K562 (cell line): ENCODE measurements around the gene IL20RB. TPM values are rescaled to one million over a fixed set of nuclear protein-coding genes. Genes with fewer than 3 reads are reported as not detected.
"Not testable (repeated sequence)": the region's sequence is repeated elsewhere in the genome, so short reads cannot be mapped to it uniquely, and the experiment has no call there.

ENCODE experiments used
- ATAC-seq: fragments of 200-7000 bp; cut with Tn5 transposase; 3 replicates; pipeline ENCODE4 v1.9.1; 2020; ENCODE audit warnings: moderate library complexity
- BruUV-seq: library from RNA; stranded (reverse); fragments of 400-500 nt; replicated peaks from 2 replicates; lab custom pipeline; 2021; lab: Mats Ljungman, UMichigan
- CTCF ChIA-PET: fragments of 300-600 bp; formaldehyde crosslinking; extraction: SDS; loops from one replicate; lab custom pipeline; 2021; ENCODE audit warnings: low intra/inter-chr PET ratio; lab: Yijun Ruan, JAX
- POLR2A ChIA-PET: fragments of 300-600, 350-650 bp; sonication (Branson Sonifier 250); formaldehyde crosslinking; extraction: SDS; loops from one replicate; lab custom pipeline; 2021; ENCODE audit warnings: antibody characterized with exemption, inconsistent platforms; lab: Yijun Ruan, JAX
- DNase-seq, 4 experiments: peaks; one replicate each; pipeline versions ENCODE4 v3.0.0 to v3.0.0-alpha.2; 2011 to 2018; ENCODE audit warnings: low spot score in 3 of 4, mixed read lengths in 3 of 4; ENCODE audit errors: extremely low read depth in 1 of 4
- FAIRE-seq: peaks from 2 replicates; lab custom pipeline; 2011; peaks lifted over from hg19 to GRCh38; lab: Jason Lieb, UNC
- H2AFZ ChIP-seq: 2 replicates; pipeline ENCODE4 v1.6.0; 2011; ENCODE audit warnings: low read depth, low read length, control low read depth, inconsistent platforms
- H3K27ac ChIP-seq: fragments of 200-600 bp; 3 replicates; pipeline ENCODE4 v1.8.0; 2011; ENCODE audit warnings: low read depth, mild to moderate bottlenecking, control low read depth, inconsistent platforms, low read length, moderate library complexity, mixed read lengths; ENCODE audit errors: extremely low read depth
- H3K27me3 ChIP-seq, 2 experiments: fragments of 300-600 bp in 1 of 2; 2 replicates in 1 of 2; 3 replicates in 1 of 2; pipeline versions ENCODE4 v1.6.0 to v1.8.0; 2011; ENCODE audit warnings: inconsistent platforms in 2 of 2, low read length in 2 of 2, mild to moderate bottlenecking in 1 of 2, mixed read lengths in 1 of 2, moderate library complexity in 1 of 2; ENCODE audit not compliant: control insufficient read depth in 2 of 2, insufficient read depth in 2 of 2
- H3K36me3 ChIP-seq: fragments of 300-600 bp; 3 replicates; pipeline ENCODE4 v1.8.0; 2011; ENCODE audit warnings: mild to moderate bottlenecking, low read length, inconsistent platforms; ENCODE audit not compliant: control insufficient read depth, insufficient read depth
- H3K4me1 ChIP-seq, 2 experiments: fragments of 200-600 bp in 1 of 2; replicated peaks in 1 of 2; 2 replicates in 1 of 2; 3 replicates in 1 of 2; pipeline versions ENCODE4 v1.5.1 to v1.8.0; 2011; ENCODE audit warnings: inconsistent platforms in 2 of 2, low read length in 2 of 2, mild to moderate bottlenecking in 1 of 2, mixed read lengths in 1 of 2, moderate library complexity in 1 of 2; ENCODE audit not compliant: control insufficient read depth in 2 of 2, insufficient read depth in 2 of 2
- H3K4me2 ChIP-seq: 2 replicates; pipeline ENCODE4 v1.6.1; 2011; ENCODE audit warnings: low read length, control low read depth, inconsistent platforms, mixed read lengths; ENCODE audit not compliant: insufficient read depth
- H3K4me3 ChIP-seq: fragments of 200-600 bp; sonication (generic), shearing (Covaris generic); 2 replicates; pipeline ENCODE4 v1.5.1; 2016; ENCODE audit warnings: control low read depth, inconsistent platforms
- H3K79me2 ChIP-seq: fragments of 200-600 bp; 3 replicates; pipeline ENCODE4 v1.8.0; 2011; ENCODE audit warnings: low read length, inconsistent platforms; ENCODE audit not compliant: control insufficient read depth, insufficient read depth
- H3K9ac ChIP-seq, 2 experiments: 2 replicates each; pipeline versions ENCODE4 v1.6.0 to v1.6.1; 2011; ENCODE audit warnings: low read depth in 2 of 2, low read length in 2 of 2, control low read depth in 1 of 2, inconsistent platforms in 1 of 2, mild to moderate bottlenecking in 1 of 2, mixed read lengths in 1 of 2; ENCODE audit not compliant: insufficient read depth in 1 of 2
- H3K9me1 ChIP-seq: one replicate; pipeline ENCODE4 v1.6.0; 2011; ENCODE audit warnings: inconsistent platforms, mild to moderate bottlenecking, low read length, moderate library complexity; ENCODE audit not compliant: control insufficient read depth, insufficient read depth
- H3K9me3 ChIP-seq: replicated peaks from 2 replicates; pipeline ENCODE4 v1.5.1; 2011; ENCODE audit warnings: low read depth, low read length, inconsistent platforms; ENCODE audit not compliant: control insufficient read depth, insufficient read depth
- H4K20me1 ChIP-seq: replicated peaks from 2 replicates; pipeline ENCODE4 v1.6.1; 2011; ENCODE audit warnings: low read length, inconsistent platforms, mixed read lengths; ENCODE audit not compliant: control insufficient read depth, insufficient read depth
- BRF1 ChIP-seq: IDR thresholded peaks from 3 replicates; pipeline ENCODE4 v1.6.1; 2011; ENCODE audit warnings: borderline replicate concordance, mild to moderate bottlenecking; ENCODE audit not compliant: insufficient read length; ENCODE audit errors: extremely low read depth
- CBFA2T3 ChIP-seq: fragments of 450-650 bp; IDR thresholded peaks from 2 replicates; pipeline ENCODE4 v1.6.1; 2017
- POLR2H ChIP-seq: IDR thresholded peaks from 2 replicates; pipeline ENCODE4 v1.6.1; 2016; ENCODE audit warnings: missing genetic modification characterization, low read depth, mild to moderate bottlenecking, control low read depth, missing compliant biosample characterization, moderate library complexity
- PPARD ChIP-seq: fragments of 250-450 bp; sonication (Bioruptor Pico); IDR thresholded peaks from 2 replicates; pipeline ENCODE4 v1.8.0; 2022; ENCODE audit warnings: inconsistent platforms, mild to moderate bottlenecking, moderate library complexity
- SREBF1 ChIP-seq: fragments of 150-350 bp; IDR thresholded peaks from 2 replicates; pipeline ENCODE4 v1.6.1; 2014; ENCODE audit warnings: antibody characterized with exemption, low read depth, low read length, borderline replicate concordance
- ZBTB49 ChIP-seq: sonication (generic); formaldehyde crosslinking; IDR thresholded peaks from 2 replicates; pipeline ENCODE4 v1.8.0; 2022; ENCODE audit warnings: missing genetic modification reagents, mild to moderate bottlenecking, borderline replicate concordance
- ZSCAN29 ChIP-seq: fragments of 450-650 bp; IDR thresholded peaks from 2 replicates; pipeline ENCODE4 v1.6.1; 2017
- WGBS: fragments of 100-300 bp; shearing (Covaris generic); methylation state at CpG from one replicate; pipeline ENCODE4 v1.1.6; 2016; ENCODE audit warnings: low coverage, mixed read lengths; ENCODE audit not compliant: insufficient coverage; ENCODE audit errors: missing lambda C conversion rate; 5-methylcytosine and 5-hydroxymethylcytosine counted together
- in situ Hi-C: fragments of 300-500 bp; cut with MboI; formaldehyde crosslinking; loops from 4 replicates; pipeline ENCODE4 v1.15.0; 2018; ENCODE audit warnings: inconsistent platforms, mixed read lengths
- intact Hi-C: fragments of 100-400 bp; cut with micrococcal nuclease; formaldehyde crosslinking; loops from 2 replicates; pipeline ENCODE4 v1.14.2; 2022
- polyA plus RNA-seq, 8 experiments: library from polyadenylated mRNA; depleted of rRNA in 4 of 8; stranded (reverse) in 5 of 8; unstranded in 3 of 8; fragments of >200 nt; fragmentation: Nextera tagmentation in 2 of 8; fragmentation: Illumina TruSeq in 1 of 8; extraction: Ambion mirVana in 2 of 8; extraction: Trizol in 1 of 8; gene quantifications; 2 replicates each; pipeline versions ENCODE4 v1.2.1 to v1.2.3, GENCODE V29; 2011 to 2014; ENCODE audit warnings: inconsistent platforms in 1 of 8, missing spikeins in 1 of 8
- total RNA-seq, 7 experiments: library from RNA; depleted of rRNA in 6 of 7; stranded (reverse); fragments of >200 nt in 6 of 7; fragmentation: Illumina TruSeq in 2 of 7; extraction: Trizol in 2 of 7; gene quantifications; 2 replicates each; pipeline versions ENCODE4 v1.2.1 to v1.2.3, GENCODE V29; 2011 to 2021; ENCODE audit warnings: low replicate concordance in 1 of 7
- TF ChIP-seq, protein P1 (sequence below): fragments of 200-800 bp; sonication (Bioruptor generic); IDR thresholded peaks from 2 replicates; pipeline ENCODE4 v1.6.1; 2017; ENCODE audit warnings: missing genetic modification characterization, missing compliant biosample characterization
- TF ChIP-seq, protein P2 (sequence below): fragments of 450-650 bp; IDR thresholded peaks from 2 replicates; pipeline ENCODE4 v1.6.1; 2018; ENCODE audit warnings: mild to moderate bottlenecking, low read depth; ENCODE audit not compliant: partially characterized antibody
- TF ChIP-seq, protein P3 (sequence below): fragments of 200-400 bp; formaldehyde crosslinking; IDR thresholded peaks from 2 replicates; pipeline ENCODE4 v1.6.1; 2017; ENCODE audit warnings: mild to moderate bottlenecking, low read depth, low read length, moderate library complexity

The IL20RB gene
- total and polyA plus RNA-seq, 9 of the 15 experiments (the other 6 are each of a cell fraction or from before 2014, with no cell fraction given): 0.77 to 9.9 (median 6.1) TPM

GRCh38 chr3:136962927-136963326, 5.1 kb downstream of the IL20RB start (continued):
- TF ChIP-seq, protein P1, sequence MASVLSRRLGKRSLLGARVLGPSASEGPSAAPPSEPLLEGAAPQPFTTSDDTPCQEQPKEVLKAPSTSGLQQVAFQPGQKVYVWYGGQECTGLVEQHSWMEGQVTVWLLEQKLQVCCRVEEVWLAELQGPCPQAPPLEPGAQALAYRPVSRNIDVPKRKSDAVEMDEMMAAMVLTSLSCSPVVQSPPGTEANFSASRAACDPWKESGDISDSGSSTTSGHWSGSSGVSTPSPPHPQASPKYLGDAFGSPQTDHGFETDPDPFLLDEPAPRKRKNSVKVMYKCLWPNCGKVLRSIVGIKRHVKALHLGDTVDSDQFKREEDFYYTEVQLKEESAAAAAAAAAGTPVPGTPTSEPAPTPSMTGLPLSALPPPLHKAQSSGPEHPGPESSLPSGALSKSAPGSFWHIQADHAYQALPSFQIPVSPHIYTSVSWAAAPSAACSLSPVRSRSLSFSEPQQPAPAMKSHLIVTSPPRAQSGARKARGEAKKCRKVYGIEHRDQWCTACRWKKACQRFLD (CRISPR knock-in tag): no peak
- TF ChIP-seq ZBTB49 (CRISPR knock-in tag) (no peak), CBFA2T3 (no peak), POLR2H (tag) (no peak), PPARD (no peak), SREBF1 (no peak), BRF1 (no peak), ZSCAN29 (no peak)
- TF ChIP-seq, protein P2, sequence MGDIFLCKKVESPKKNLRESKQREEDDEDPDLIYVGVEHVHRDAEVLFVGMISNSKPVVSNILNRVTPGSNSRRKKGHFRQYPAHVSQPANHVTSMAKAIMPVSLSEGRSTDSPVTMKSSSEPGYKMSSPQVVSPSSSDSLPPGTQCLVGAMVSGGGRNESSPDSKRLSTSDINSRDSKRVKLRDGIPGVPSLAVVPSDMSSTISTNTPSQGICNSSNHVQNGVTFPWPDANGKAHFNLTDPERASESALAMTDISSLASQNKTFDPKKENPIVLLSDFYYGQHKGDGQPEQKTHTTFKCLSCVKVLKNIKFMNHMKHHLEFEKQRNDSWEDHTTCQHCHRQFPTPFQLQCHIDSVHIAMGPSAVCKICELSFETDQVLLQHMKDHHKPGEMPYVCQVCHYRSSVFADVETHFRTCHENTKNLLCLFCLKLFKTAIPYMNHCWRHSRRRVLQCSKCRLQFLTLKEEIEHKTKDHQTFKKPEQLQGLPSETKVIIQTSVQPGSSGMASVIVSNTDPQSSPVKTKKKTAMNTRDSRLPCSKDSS: no peak
- TF ChIP-seq, protein P3, sequence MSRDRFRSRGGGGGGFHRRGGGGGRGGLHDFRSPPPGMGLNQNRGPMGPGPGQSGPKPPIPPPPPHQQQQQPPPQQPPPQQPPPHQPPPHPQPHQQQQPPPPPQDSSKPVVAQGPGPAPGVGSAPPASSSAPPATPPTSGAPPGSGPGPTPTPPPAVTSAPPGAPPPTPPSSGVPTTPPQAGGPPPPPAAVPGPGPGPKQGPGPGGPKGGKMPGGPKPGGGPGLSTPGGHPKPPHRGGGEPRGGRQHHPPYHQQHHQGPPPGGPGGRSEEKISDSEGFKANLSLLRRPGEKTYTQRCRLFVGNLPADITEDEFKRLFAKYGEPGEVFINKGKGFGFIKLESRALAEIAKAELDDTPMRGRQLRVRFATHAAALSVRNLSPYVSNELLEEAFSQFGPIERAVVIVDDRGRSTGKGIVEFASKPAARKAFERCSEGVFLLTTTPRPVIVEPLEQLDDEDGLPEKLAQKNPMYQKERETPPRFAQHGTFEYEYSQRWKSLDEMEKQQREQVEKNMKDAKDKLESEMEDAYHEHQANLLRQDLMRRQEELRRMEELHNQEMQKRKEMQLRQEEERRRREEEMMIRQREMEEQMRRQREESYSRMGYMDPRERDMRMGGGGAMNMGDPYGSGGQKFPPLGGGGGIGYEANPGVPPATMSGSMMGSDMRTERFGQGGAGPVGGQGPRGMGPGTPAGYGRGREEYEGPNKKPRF: no peak

DNA sequence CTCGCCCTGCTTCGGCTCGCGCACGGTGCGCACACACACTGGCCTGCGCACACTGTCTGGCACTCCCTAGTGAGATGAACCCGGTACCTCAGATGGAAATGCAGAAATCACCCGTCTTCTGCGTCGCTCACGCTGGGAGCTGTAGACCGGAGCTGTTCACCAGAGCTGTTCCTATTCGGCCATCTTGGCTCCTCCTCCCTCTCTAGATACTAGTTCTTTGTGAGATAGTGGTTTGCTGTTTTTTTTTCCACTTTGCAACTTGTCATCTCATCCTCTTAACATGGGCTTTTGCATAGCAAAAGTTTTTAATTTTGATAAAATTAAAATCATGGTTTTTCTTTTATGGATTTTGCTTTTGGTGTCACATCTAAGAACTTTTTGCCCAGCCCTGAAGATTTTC, 11.8 kb downstream of the IL20RB start:
- H3K4me2 ChIP-seq, CTCF ChIA-PET, DNase-seq, H3K9me1 ChIP-seq, H3K27me3 ChIP-seq, H3K27ac ChIP-seq, H3K79me2 ChIP-seq, BruUV-seq, H2AFZ ChIP-seq, ATAC-seq, H3K9ac ChIP-seq, H4K20me1 ChIP-seq, in situ Hi-C loops, FAIRE-seq, H3K4me3 ChIP-seq, H3K9me3 ChIP-seq, H3K36me3 ChIP-seq, intact Hi-C loops, H3K4me1 ChIP-seq: not testable (repeated sequence)
- WGBS: 83% methylated on average over 1 of the region's 14 CpGs
- POLR2A ChIA-PET: interaction anchor here (2.1 kb wide), 1 partner anchor 12 kb away, joined by 5 read pairs; the partner anchor contains the start of gene IL20RB
